ENCODE measurements around the gene DDAH1. TPM values are rescaled to one million over a fixed set of nuclear protein-coding genes. Genes with fewer than 3 reads are reported as not detected.

The DDAH1 gene
- total and polyA plus RNA-seq, 2 donors (not counting 3 experiments of a cell fraction or from before 2014, with no cell fraction given): 44.0 to 75.2 TPM

DNA sequence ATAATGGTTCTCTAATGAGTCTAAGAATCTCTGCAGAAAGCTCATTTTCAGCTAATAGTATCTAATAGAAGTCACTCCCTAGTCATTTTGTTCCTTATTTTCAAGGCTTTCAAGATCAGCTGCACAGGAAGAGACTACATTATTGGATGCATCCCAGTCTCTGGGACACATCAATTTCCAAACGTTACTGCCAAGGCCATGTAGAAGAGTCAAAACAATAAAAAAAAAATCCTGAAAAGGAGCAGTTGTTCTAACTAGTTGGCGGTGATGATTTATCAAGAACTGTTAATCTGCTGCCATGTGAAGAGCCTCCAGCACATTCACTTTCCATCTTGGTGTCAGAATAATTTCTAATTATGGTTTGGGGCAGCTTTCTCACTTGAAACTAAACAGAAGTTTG is 5.7 kb downstream of the DDAH1 start:
- H3K4me3 ChIP-seq (replicated peaks in 1 of 3; ENCODE audit: insufficient read depth in 1 of 3, low read depth in 1 of 3, low read length in 3 of 3): no peak overlapping the region
- dilution Hi-C loops (cut with MboI; ENCODE audit: extremely low pct_ligation_motif_present, low sequenced_read_pairs) (no loop called here), intact Hi-C loops (cut with micrococcal nuclease) (no loop called here)
- no peaks in the 10 kb centered on the region for H3K9me1 ChIP-seq (replicated peaks; ENCODE audit: control insufficient read depth, extremely low read depth, insufficient read depth, low read length)
- TF ChIP-seq EZH2 (IDR thresholded peaks at IDR 0.05; ENCODE audit: borderline replicate concordance, low read depth, low read length, severe bottlenecking): no peak
- TF ChIP-seq, protein P1, sequence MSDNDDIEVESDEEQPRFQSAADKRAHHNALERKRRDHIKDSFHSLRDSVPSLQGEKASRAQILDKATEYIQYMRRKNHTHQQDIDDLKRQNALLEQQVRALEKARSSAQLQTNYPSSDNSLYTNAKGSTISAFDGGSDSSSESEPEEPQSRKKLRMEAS (IDR thresholded peaks at IDR 0.05; ENCODE audit: insufficient read depth, insufficient read length): no peak
- TF ChIP-seq FOS (IDR thresholded peaks at IDR 0.05; ENCODE audit: borderline replicate concordance, insufficient read depth, low read length): no peak
- TF ChIP-seq POLR2AphosphoS5 (IDR thresholded peaks at IDR 0.05; ENCODE audit: insufficient read depth, low read depth, low read length): no peak
- TF ChIP-seq MYC (IDR thresholded peaks at IDR 0.05; ENCODE audit: low read depth, low read length): no peak
- TF ChIP-seq JUN (IDR thresholded peaks at IDR 0.05; ENCODE audit: borderline replicate concordance, insufficient read depth, insufficient read length, low read depth): no peak
- TF ChIP-seq GATA2 (IDR thresholded peaks at IDR 0.05; ENCODE audit: insufficient read depth, insufficient read length, low read depth, low read length): no peak
- TF ChIP-seq, protein P2, sequence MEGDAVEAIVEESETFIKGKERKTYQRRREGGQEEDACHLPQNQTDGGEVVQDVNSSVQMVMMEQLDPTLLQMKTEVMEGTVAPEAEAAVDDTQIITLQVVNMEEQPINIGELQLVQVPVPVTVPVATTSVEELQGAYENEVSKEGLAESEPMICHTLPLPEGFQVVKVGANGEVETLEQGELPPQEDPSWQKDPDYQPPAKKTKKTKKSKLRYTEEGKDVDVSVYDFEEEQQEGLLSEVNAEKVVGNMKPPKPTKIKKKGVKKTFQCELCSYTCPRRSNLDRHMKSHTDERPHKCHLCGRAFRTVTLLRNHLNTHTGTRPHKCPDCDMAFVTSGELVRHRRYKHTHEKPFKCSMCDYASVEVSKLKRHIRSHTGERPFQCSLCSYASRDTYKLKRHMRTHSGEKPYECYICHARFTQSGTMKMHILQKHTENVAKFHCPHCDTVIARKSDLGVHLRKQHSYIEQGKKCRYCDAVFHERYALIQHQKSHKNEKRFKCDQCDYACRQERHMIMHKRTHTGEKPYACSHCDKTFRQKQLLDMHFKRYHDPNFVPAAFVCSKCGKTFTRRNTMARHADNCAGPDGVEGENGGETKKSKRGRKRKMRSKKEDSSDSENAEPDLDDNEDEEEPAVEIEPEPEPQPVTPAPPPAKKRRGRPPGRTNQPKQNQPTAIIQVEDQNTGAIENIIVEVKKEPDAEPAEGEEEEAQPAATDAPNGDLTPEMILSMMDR (IDR thresholded peaks at IDR 0.05; ENCODE audit: extremely low read depth in 1 of 2, insufficient read depth in 1 of 2, low read depth in 1 of 2, low read length in 2 of 2): no peak
- no peak for TF ChIP-seq POLR2A (IDR thresholded peaks at IDR 0.05; ENCODE audit: low read depth, low read length)
- H3K4me1 ChIP-seq (ENCODE audit: control insufficient read depth, extremely low read depth, insufficient read depth, low read length): peaks cover 41% of the 10 kb centered on the region
- H3K9ac ChIP-seq (replicated peaks; ENCODE audit: extremely low read depth, insufficient read depth, low read length): no peak overlapping the region
- ChIA-PET POLR2A (no interaction called here), CTCF (no interaction called here)
- no peak for DNase-seq (ENCODE audit: low read depth, low spot score)
- no peaks in the 10 kb centered on the region for H3K36me3 ChIP-seq (ENCODE audit: control insufficient read depth in 2 of 2, extremely low read depth in 1 of 2, insufficient read depth in 2 of 2, low read length in 2 of 2)
- H3K9me3 ChIP-seq (replicated peaks; ENCODE audit: control insufficient read depth, insufficient read depth, low read length): no peaks in the 10 kb centered on the region
- no TSS peak for BruUV-seq (replicated peaks)
- H3K4me2 ChIP-seq (ENCODE audit: insufficient read depth, low read length): no peak overlapping the region
- H3K27ac ChIP-seq (ENCODE audit: insufficient read depth, low read depth, low read length): no peak overlapping the region
- no peaks in the 10 kb centered on the region for H4K20me1 ChIP-seq (replicated peaks; ENCODE audit: control insufficient read depth, extremely low read depth, insufficient read depth, low read length)
- no peak overlapping the region for H2AFZ ChIP-seq (ENCODE audit: low read depth, low read length)
- peaks cover 97% of the 10 kb centered on the region for H3K79me2 ChIP-seq (ENCODE audit: control insufficient read depth, insufficient read depth, low read length)
- H3K27me3 ChIP-seq (ENCODE audit: control insufficient read depth in 2 of 2, insufficient read depth in 2 of 2, low read length in 2 of 2): no peaks in the 10 kb centered on the region
- FAIRE-seq: no peak
